ENCODE results near the gene AKT1. TPM values are rescaled to one million over a fixed set of nuclear protein-coding genes. Genes with fewer than 3 reads are reported as not detected.
A peak's percentile ranks its signal among the peaks of the same experiment; 100 is the strongest.

AKT1 gene
- polyA plus RNA-seq, 4 donors = 72.4 to 95.9 (median 82.7) TPM

DNA sequence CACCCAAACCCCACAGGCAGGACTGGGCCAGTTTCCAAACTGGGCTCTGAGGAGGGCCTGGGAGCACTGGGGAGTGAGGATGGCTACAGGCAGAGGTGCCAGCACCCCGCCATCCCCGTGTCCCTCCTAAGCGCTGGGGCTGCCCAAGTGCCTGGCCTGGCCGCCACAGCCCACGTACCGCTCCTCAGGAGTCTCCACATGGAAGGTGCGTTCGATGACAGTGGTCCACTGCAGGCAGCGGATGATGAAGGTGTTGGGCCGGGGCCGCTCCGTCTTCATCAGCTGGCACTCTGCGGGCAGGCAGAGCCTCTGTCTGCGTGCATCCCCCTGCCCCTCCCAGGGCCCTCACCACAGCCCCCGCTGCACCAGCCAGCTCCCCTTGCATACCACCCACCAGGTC is 19.1 kb downstream of the AKT1 start:
- Histone ChIP-seq H3K4me1 (ENCODE audit: control insufficient read depth in 3 of 3, insufficient read depth in 2 of 3, low read depth in 1 of 3, low read length in 2 of 3) (no peaks in the 10 kb centered on the region), H3K4me3 (ENCODE audit: low read depth in 1 of 3, low read length in 3 of 3) (no peak overlapping the region), H3K36me3 (ENCODE audit: control insufficient read depth in 3 of 3, insufficient read depth in 2 of 3, low read depth in 1 of 3, low read length in 3 of 3) (peaks cover 5 to 100% (median 11%) of the 10 kb centered on the region in 3 donors), H3K27me3 (ENCODE audit: control insufficient read depth in 3 of 3, insufficient read depth in 3 of 3, low read length in 3 of 3) (no peaks in the 10 kb centered on the region), H3K9me3 (ENCODE audit: control insufficient read depth in 2 of 2, insufficient read depth in 1 of 2, low read depth in 1 of 2, low read length in 1 of 2) (peaks cover 0 to 7% of the 10 kb centered on the region in 2 donors), H3K27ac (ENCODE audit: low read depth in 1 of 3, low read length in 2 of 3) (no peak overlapping the region)
- 97 to 98% (median 98%) methylated on average over 15 of the region's 15 CpGs for WGBS, 3 donors
- DNase-seq (no peak), FAIRE-seq (no peak)

GRCh38 chr14:104775073-104775489 is 20.5 kb downstream of the AKT1 start:
- Histone ChIP-seq H3K4me3 (ENCODE audit: low read depth in 1 of 3, low read length in 3 of 3) (no peak overlapping the region), H3K36me3 (ENCODE audit: control insufficient read depth in 3 of 3, insufficient read depth in 2 of 3, low read depth in 1 of 3, low read length in 3 of 3) (peaks cover 3 to 100% (median 6%) of the 10 kb centered on the region in 3 donors), H3K27ac (ENCODE audit: low read depth in 1 of 3, low read length in 2 of 3) (no peak overlapping the region), H3K27me3 (ENCODE audit: control insufficient read depth in 3 of 3, insufficient read depth in 3 of 3, low read length in 3 of 3) (no peaks in the 10 kb centered on the region), H3K4me1 (ENCODE audit: control insufficient read depth in 3 of 3, insufficient read depth in 2 of 3, low read depth in 1 of 3, low read length in 2 of 3) (no peaks in the 10 kb centered on the region), H3K9me3 (ENCODE audit: control insufficient read depth in 2 of 2, insufficient read depth in 1 of 2, low read depth in 1 of 2, low read length in 1 of 2) (peaks cover 0 to 15% of the 10 kb centered on the region in 2 donors)
- 87 to 91% (median 89%) methylated on average over 13 of the region's 13 CpGs for WGBS, 3 donors
- FAIRE-seq (no peak), DNase-seq (no peak)

GRCh38 chr14:104774453-104775072 is 21.0 kb downstream of the AKT1 start:
- Histone ChIP-seq H3K27me3 (ENCODE audit: control insufficient read depth in 3 of 3, insufficient read depth in 3 of 3, low read length in 3 of 3) (no peaks in the 10 kb centered on the region), H3K9me3 (ENCODE audit: control insufficient read depth in 2 of 2, insufficient read depth in 1 of 2, low read depth in 1 of 2, low read length in 1 of 2) (peaks cover 0 to 15% of the 10 kb centered on the region in 2 donors), H3K4me3 (ENCODE audit: low read depth in 1 of 3, low read length in 3 of 3) (no peak overlapping the region), H3K4me1 (ENCODE audit: control insufficient read depth in 3 of 3, insufficient read depth in 2 of 3, low read depth in 1 of 3, low read length in 2 of 3) (no peaks in the 10 kb centered on the region), H3K36me3 (ENCODE audit: control insufficient read depth in 3 of 3, insufficient read depth in 2 of 3, low read depth in 1 of 3, low read length in 3 of 3) (peaks cover 3 to 100% (median 6%) of the 10 kb centered on the region in 3 donors), H3K27ac (ENCODE audit: low read depth in 1 of 3, low read length in 2 of 3) (no peak overlapping the region)
- no peak for FAIRE-seq
- DNase-seq = no peak
- 78 to 87% (median 78%) methylated on average over 20 of the region's 20 CpGs for WGBS, 3 donors

DNA sequence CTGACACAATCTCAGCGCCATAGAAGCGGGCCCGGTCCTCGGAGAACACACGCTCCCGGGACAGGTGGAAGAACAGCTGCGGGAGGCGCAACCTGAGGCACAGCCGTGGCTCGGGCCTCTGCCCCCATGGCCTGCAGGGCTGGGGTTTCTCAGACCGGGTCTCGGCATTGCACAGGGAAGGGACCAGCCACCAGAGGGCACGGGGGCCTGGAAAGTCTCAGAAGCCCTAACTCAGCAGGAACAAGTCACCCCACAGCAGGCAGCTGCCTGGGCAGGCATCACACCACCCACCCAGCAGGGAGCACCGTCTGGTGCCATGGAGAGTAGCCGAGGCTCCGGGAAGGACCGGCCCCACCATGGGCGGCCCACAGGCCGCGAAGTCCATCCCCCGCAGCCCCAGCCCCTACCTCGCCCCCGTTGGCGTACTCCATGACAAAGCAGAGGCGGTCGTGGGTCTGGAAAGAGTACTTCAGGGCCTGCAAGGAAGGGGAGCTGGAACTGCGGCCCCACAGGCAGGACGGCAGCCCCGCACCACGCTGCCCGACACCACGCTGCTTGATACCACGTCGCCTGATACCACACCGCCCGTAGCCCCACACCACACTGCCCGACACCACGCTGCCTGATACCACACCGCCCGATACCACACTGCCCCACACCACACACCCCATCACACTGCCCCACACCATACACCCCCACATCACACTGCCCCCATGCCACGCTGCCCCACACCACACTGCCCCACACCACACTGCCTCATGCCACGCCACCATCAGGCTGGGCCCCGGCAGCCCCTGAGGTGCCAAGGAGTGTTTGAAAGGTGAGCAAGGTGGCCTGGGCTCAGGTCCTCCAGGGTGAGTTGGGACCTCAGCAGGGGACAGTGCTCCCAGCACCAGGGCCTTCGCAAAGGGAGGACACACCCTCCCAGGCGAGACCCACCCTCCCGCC is 21.8 kb downstream of the AKT1 start:
- peaks cover 3 to 99% (median 3%) of the 10 kb centered on the region in 3 donors for H3K36me3 ChIP-seq (ENCODE audit: control insufficient read depth in 3 of 3, insufficient read depth in 2 of 3, low read depth in 1 of 3, low read length in 3 of 3)
- no peak overlapping the region for H3K4me3 ChIP-seq (ENCODE audit: low read depth in 1 of 3, low read length in 3 of 3)
- H3K27ac ChIP-seq (ENCODE audit: low read depth in 1 of 3, low read length in 2 of 3) = no peak overlapping the region
- no peak for FAIRE-seq
- no peak for DNase-seq
- 86 to 90% (median 89%) methylated on average over 37 to 46 of the region's 46 CpGs for WGBS, 3 donors
- H3K9me3 ChIP-seq (ENCODE audit: control insufficient read depth in 2 of 2, insufficient read depth in 1 of 2, low read depth in 1 of 2, low read length in 1 of 2) = peaks cover 0 to 15% of the 10 kb centered on the region in 2 donors
- peaks cover 0 to 3% (median 0%) of the 10 kb centered on the region in 3 donors for H3K4me1 ChIP-seq (ENCODE audit: control insufficient read depth in 3 of 3, insufficient read depth in 2 of 3, low read depth in 1 of 3, low read length in 2 of 3)
- no peaks in the 10 kb centered on the region for H3K27me3 ChIP-seq (ENCODE audit: control insufficient read depth in 3 of 3, insufficient read depth in 3 of 3, low read length in 3 of 3)

GRCh38 chr14:104772707-104773504 is 22.6 kb downstream of the AKT1 start:
- peaks cover 3 to 91% (median 3%) of the 10 kb centered on the region in 3 donors for H3K36me3 ChIP-seq (ENCODE audit: control insufficient read depth in 3 of 3, insufficient read depth in 2 of 3, low read depth in 1 of 3, low read length in 3 of 3)
- H3K27me3 ChIP-seq (ENCODE audit: control insufficient read depth in 3 of 3, insufficient read depth in 3 of 3, low read length in 3 of 3) = no peaks in the 10 kb centered on the region
- H3K4me3 ChIP-seq (ENCODE audit: low read depth in 1 of 3, low read length in 3 of 3) = no peak overlapping the region
- H3K9me3 ChIP-seq (ENCODE audit: control insufficient read depth in 2 of 2, insufficient read depth in 1 of 2, low read depth in 1 of 2, low read length in 1 of 2) = peaks cover 0 to 15% of the 10 kb centered on the region in 2 donors
- H3K27ac ChIP-seq (ENCODE audit: low read depth in 1 of 3, low read length in 2 of 3) = no peak overlapping the region
- DNase-seq (no peak), FAIRE-seq (no peak)
- H3K4me1 ChIP-seq (ENCODE audit: control insufficient read depth in 3 of 3, insufficient read depth in 2 of 3, low read depth in 1 of 3, low read length in 2 of 3) = peaks cover 0 to 5% (median 0%) of the 10 kb centered on the region in 3 donors
- WGBS, 3 donors = 90 to 93% (median 90%) methylated on average over 36 to 38 of the region's 38 CpGs

- Histone ChIP-seq H3K27me3 (ENCODE audit: control insufficient read depth in 3 of 3, insufficient read depth in 3 of 3, low read length in 3 of 3) (no peaks in the 10 kb centered on the region), H3K4me3 (ENCODE audit: low read depth in 1 of 3, low read length in 3 of 3) (no peak overlapping the region), H3K27ac (ENCODE audit: low read depth in 1 of 3, low read length in 2 of 3) (no peak overlapping the region), H3K4me1 (ENCODE audit: control insufficient read depth in 3 of 3, insufficient read depth in 2 of 3, low read depth in 1 of 3, low read length in 2 of 3) (peaks cover 0 to 5% (median 0%) of the 10 kb centered on the region in 3 donors), H3K36me3 (ENCODE audit: control insufficient read depth in 3 of 3, insufficient read depth in 2 of 3, low read depth in 1 of 3, low read length in 3 of 3) (peaks cover 3 to 83% (median 3%) of the 10 kb centered on the region in 3 donors), H3K9me3 (ENCODE audit: control insufficient read depth in 2 of 2, insufficient read depth in 1 of 2, low read depth in 1 of 2, low read length in 1 of 2) (peaks cover 0 to 15% of the 10 kb centered on the region in 2 donors)
- peak in 1 of 2 donors; percentile 67 for DNase-seq
- FAIRE-seq = no peak
- 81 to 87% (median 86%) methylated on average over 32 to 34 of the region's 34 CpGs for WGBS, 3 donors
Measured at GRCh38 chr14:104771918-104772706, 23.4 kb downstream of the AKT1 start.

- Histone ChIP-seq H3K36me3 (ENCODE audit: control insufficient read depth in 3 of 3, insufficient read depth in 2 of 3, low read depth in 1 of 3, low read length in 3 of 3) (peaks cover 0 to 79% (median 3%) of the 10 kb centered on the region in 3 donors), H3K4me1 (ENCODE audit: control insufficient read depth in 3 of 3, insufficient read depth in 2 of 3, low read depth in 1 of 3, low read length in 2 of 3) (peaks cover 0 to 5% (median 0%) of the 10 kb centered on the region in 3 donors), H3K27ac (ENCODE audit: low read depth in 1 of 3, low read length in 2 of 3) (no peak overlapping the region), H3K9me3 (ENCODE audit: control insufficient read depth in 2 of 2, insufficient read depth in 1 of 2, low read depth in 1 of 2, low read length in 1 of 2) (peaks cover 0 to 15% of the 10 kb centered on the region in 2 donors), H3K27me3 (ENCODE audit: control insufficient read depth in 3 of 3, insufficient read depth in 3 of 3, low read length in 3 of 3) (no peaks in the 10 kb centered on the region), H3K4me3 (ENCODE audit: low read depth in 1 of 3, low read length in 3 of 3) (no peak overlapping the region)
- no peak for DNase-seq
- no peak for FAIRE-seq
- WGBS, 3 donors = 87 to 100% (median 98%) methylated on average over 4 of the region's 4 CpGs
Measured at GRCh38 chr14:104771374-104771773, 24.2 kb downstream of the AKT1 start.

All from small intestine (tissue), 7 donors.